A549 treated with ZK216348 at 1 μM for 4 hours (cell line): ENCODE results near the gene VPS37C. TPM values are rescaled to one million over a fixed set of nuclear protein-coding genes. Genes with fewer than 3 reads are reported as not detected.

Experiments used
- total RNA-seq: library from RNA; stranded (reverse); fragments of 200-300 nt; extraction: Qiagen RNA extraction; gene quantifications from 5 replicates; pipeline ENCODE4 v1.2.3, GENCODE V29; 2022; ENCODE audit warnings: low read depth

The VPS37C gene
- 15.7 to 19.2 TPM (median 18.7 TPM) in 5 replicates for total RNA-seq

DNA sequence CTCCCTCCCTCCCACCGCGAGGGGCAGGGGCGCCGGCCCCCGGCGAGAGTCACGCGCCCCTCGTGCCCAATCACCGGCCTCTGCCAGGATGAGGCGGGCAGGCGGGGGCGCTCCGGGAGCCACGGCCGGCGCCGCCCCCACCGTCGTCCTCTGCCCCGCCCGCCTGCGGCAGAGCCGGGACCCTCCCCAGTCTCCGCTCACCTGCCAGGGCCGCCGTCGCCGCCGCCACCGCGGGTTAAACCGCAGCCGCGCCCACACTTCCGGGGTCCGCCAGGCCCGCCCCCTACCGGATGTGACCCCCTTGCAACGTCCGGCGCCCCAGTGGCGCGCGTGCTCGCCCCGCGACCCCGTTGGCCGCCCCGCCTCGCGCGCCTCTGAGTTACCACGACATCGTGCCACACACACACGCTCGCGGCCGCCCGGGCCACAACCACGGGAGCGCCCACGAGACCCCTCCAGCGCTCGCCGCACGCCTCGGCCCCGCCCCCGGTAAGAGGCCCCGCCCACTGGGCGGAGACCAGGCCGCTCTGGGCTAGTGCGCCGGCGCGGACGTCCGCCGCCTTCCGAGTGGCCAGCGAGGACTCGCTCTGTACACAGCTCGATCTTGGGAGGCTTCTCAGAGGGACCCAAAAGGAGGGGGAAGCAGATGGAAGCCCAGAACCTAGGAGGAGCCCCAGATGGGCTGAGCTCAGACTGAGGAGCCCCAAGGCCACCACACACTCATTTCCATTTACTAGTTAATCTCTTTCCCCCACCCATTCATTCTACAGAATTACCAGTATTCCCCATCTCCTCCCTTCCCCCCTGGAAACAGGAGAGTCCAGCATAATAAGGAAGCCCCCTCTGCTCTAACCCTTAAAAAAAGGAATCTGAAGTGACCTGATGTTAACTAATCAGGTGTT is at the start of gene VPS37C:
Gene VPS37C, minus strand, starts transcription at position 237 of the 902 bp plus-strand sequence. CDS start 22,597 bp downstream, outside the sequence.

DNA sequence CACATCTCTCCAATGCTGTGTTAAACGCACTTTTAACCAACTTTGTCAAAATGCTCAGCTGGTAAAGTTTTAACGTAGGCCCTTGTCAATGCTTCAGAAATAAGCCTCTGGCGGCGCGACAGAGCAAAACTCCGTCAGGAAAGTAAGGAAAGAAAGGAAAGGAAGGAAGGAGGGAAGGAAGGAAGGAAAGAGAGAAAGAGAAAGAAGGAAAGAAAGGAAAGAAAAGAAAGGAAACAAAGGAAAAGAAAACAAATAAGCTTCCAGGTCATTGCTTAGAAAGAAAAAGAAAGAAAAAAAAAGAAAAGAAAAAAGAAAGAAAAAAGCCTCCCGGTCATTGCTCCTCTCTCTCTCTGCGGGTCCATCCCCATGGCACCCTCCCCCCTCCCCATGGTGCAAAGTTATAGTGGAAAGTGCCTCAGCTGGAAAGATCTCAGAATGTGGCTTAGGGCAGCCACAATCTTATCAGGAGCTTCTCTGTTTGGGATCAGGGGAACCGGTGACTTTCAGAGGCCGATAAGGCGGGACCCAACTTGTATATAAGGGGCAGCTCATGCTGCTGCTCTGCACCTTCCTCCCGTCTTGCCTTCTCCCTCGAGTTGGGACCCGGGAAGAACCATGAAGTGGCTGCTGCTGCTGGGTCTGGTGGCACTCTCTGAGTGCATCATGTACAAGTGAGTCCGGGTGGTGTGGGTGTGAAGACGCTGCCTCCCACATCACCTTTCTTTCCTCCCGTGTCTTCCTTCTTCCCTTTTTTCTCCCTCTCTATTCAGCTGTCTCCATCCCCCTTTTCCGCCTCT is 41.9 kb upstream of the VPS37C start, which contains the start of gene PGA3:
Gene PGA3, plus strand, starts transcription at position 566 of the 797 bp plus-strand sequence. Its CDS starts 50 bp downstream, at position 616.

Other genes starting within 250 kb of the VPS37C start
- gene TMEM109, start 247.3 kb downstream of the VPS37C start, total RNA-seq, result 87.6 to 131 TPM (median 127 TPM) in 5 replicates
- 78.7 to 153 TPM (median 149 TPM) in 5 replicates for gene TMEM132A, start 237.0 kb downstream of the VPS37C start, total RNA-seq
- gene SLC15A3, start 209.2 kb downstream of the VPS37C start, total RNA-seq, result not detected in 5 replicates
- 0.08 to 0.38 TPM (median 0.24 TPM) in 4 of 5 replicates, not detected in the other for gene CD6, start 189.7 kb downstream of the VPS37C start, total RNA-seq
- not detected in 5 replicates for gene CD5, start 58.9 kb downstream of the VPS37C start, total RNA-seq
- gene PGA3, start 42.1 kb upstream of the VPS37C start, total RNA-seq, result not detected in 5 replicates
- not detected in 5 replicates for gene PGA4, start 60.9 kb upstream of the VPS37C start, total RNA-seq
- not detected in 5 replicates for gene PGA5, start 79.7 kb upstream of the VPS37C start, total RNA-seq
- gene VWCE, start 133.9 kb upstream of the VPS37C start, total RNA-seq, result 0.25 to 1.0 TPM (median 0.54 TPM) in 5 replicates
- gene DDB1, start 171.7 kb upstream of the VPS37C start, total RNA-seq, result 150 to 188 TPM (median 175 TPM) in 5 replicates
- gene TKFC, start 171.8 kb upstream of the VPS37C start, total RNA-seq, result 41.9 to 77.8 TPM (median 71.2 TPM) in 5 replicates
- 28.4 to 53.4 TPM (median 50.3 TPM) in 5 replicates for gene CYB561A3, start 200.5 kb upstream of the VPS37C start, total RNA-seq
- 85.9 to 114 TPM (median 105 TPM) in 5 replicates for gene TMEM138, start 200.9 kb upstream of the VPS37C start, total RNA-seq
- gene TMEM216, start 231.2 kb upstream of the VPS37C start, total RNA-seq, result 14.8 to 18.7 TPM (median 17.5 TPM) in 5 replicates